Neural progenitor cell (in vitro differentiated cells): ENCODE measurements around the gene CACNA1C. TPM values are rescaled to one million over a fixed set of nuclear protein-coding genes. Genes with fewer than 3 reads are reported as not detected.

Source experiments
- DNase-seq: peaks from one replicate; pipeline ENCODE4 v3.0.0-alpha.2; 2016; ENCODE audit warnings: low spot score
- H2AFZ ChIP-seq: fragments of 200-600 bp; sonication (generic); replicated peaks from 2 replicates; pipeline ENCODE4 v1.6.1; 2016; ENCODE audit warnings: antibody characterized with exemption
- H3F3A ChIP-seq: fragments of 200-600 bp; sonication (generic); 2 replicates; pipeline ENCODE4 v1.6.1; 2016; ENCODE audit warnings: antibody characterized with exemption, low read depth
- H3K27ac ChIP-seq: fragments of 200-600 bp; sonication (generic); 2 replicates; pipeline ENCODE4 v1.5.1; 2016; ENCODE audit warnings: mild to moderate bottlenecking
- H3K27me3 ChIP-seq: fragments of 200-600 bp; sonication (generic); 2 replicates; pipeline ENCODE4 v1.6.1; 2016; ENCODE audit warnings: mild to moderate bottlenecking, moderate library complexity
- H3K36me3 ChIP-seq: fragments of 200-600 bp; sonication (generic); 2 replicates; pipeline ENCODE4 v1.5.1; 2016
- H3K4me1 ChIP-seq: fragments of 200-600 bp; sonication (generic); 2 replicates; pipeline ENCODE4 v1.6.1; 2016; ENCODE audit warnings: mixed run types
- H3K4me2 ChIP-seq: fragments of 200-600 bp; sonication (generic); 2 replicates; pipeline ENCODE4 v1.6.1; 2016
- H3K4me3 ChIP-seq: fragments of 200-600 bp; sonication (generic); 2 replicates; pipeline ENCODE4 v1.5.1; 2016
- H3K79me2 ChIP-seq: fragments of 200-600 bp; sonication (generic); 2 replicates; pipeline ENCODE4 v1.6.1; 2016; ENCODE audit warnings: low read depth
- H3K9ac ChIP-seq: fragments of 200-600 bp; sonication (generic); 2 replicates; pipeline ENCODE4 v1.6.1; 2016
- H3K9me3 ChIP-seq: fragments of 200-600 bp; sonication (generic); 2 replicates; pipeline ENCODE4 v1.5.1; 2016; ENCODE audit warnings: low read depth
- H4K20me1 ChIP-seq: fragments of 200-600 bp; sonication (generic); 2 replicates; pipeline ENCODE4 v1.6.1; 2016; ENCODE audit warnings: low read depth
- H3K27ac Mint-ChIP-seq: 3 replicates; pipeline ENCODE4 v1.8.0; 2021; ENCODE audit warnings: mixed read lengths
- H3K27me3 Mint-ChIP-seq: 2 replicates; pipeline ENCODE4 v1.8.0; 2022; ENCODE audit warnings: low read depth, mild to moderate bottlenecking, inconsistent platforms, moderate library complexity, mixed read lengths; ENCODE audit not compliant: insufficient read depth
- H3K36me3 Mint-ChIP-seq: 3 replicates; pipeline ENCODE4 v1.8.0; 2021; ENCODE audit warnings: mixed read lengths
- H3K4me1 Mint-ChIP-seq: 3 replicates; pipeline ENCODE4 v1.8.0; 2021; ENCODE audit warnings: mixed read lengths
- H3K4me3 Mint-ChIP-seq: 3 replicates; pipeline ENCODE4 v1.8.0; 2021; ENCODE audit warnings: mild to moderate bottlenecking, moderate library complexity, mixed read lengths
- H3K9me3 Mint-ChIP-seq: 3 replicates; pipeline ENCODE4 v1.8.0; 2020; ENCODE audit warnings: mixed read lengths
- CTCF ChIP-seq: fragments of 200-600 bp; sonication (generic); IDR thresholded peaks from 2 replicates; pipeline ENCODE4 v1.5.1; 2017; ENCODE audit warnings: antibody characterized with exemption, mild to moderate bottlenecking
- EZH2 ChIP-seq: fragments of 200-600 bp; sonication (generic); IDR thresholded peaks from 2 replicates; pipeline ENCODE4 v1.6.1; 2017; ENCODE audit warnings: antibody characterized with exemption, mild to moderate bottlenecking, moderate library complexity
- EZH2phosphoT487 ChIP-seq: fragments of 200-600 bp; sonication (generic); IDR thresholded peaks from 2 replicates; pipeline ENCODE4 v1.6.1; 2017; ENCODE audit warnings: antibody characterized with exemption
- total RNA-seq: library from RNA; depleted of rRNA; stranded (reverse); fragments of >200 nt; gene quantifications from 2 replicates; pipeline ENCODE4 v1.2.3, GENCODE V29; 2015; ENCODE audit warnings: low replicate concordance

The CACNA1C gene
- total RNA-seq, 1 donor from 2014 or later: 2.7 TPM

GRCh38 chr12:2080604-2081003 lies 27.8 kb downstream of the CACNA1C start:
- no peak overlapping the region for H2AFZ ChIP-seq
- H3K4me3 Mint-ChIP-seq: no peak overlapping the region

GRCh38 chr12:2082321-2082720 lies 29.5 kb downstream of the CACNA1C start:
- no peaks in the 10 kb centered on the region for H4K20me1 ChIP-seq
- H3K36me3 ChIP-seq: no peaks in the 10 kb centered on the region
- no peak overlapping the region for H3K4me2 ChIP-seq
- Mint-ChIP-seq H3K4me3 (no peak overlapping the region), H3K9me3 (peaks cover 13% of the 10 kb centered on the region), H3K36me3 (no peaks in the 10 kb centered on the region), H3K4me1 (peaks cover 5% of the 10 kb centered on the region), H3K27ac (no peak overlapping the region), H3K27me3 (peaks cover 2% of the 10 kb centered on the region)
- no peak overlapping the region for H3K4me3 ChIP-seq
- H3K27me3 ChIP-seq: no peaks in the 10 kb centered on the region
- H3K79me2 ChIP-seq: no peaks in the 10 kb centered on the region
- no peak for TF ChIP-seq EZH2phosphoT487
- no peak for TF ChIP-seq EZH2
- no peak for TF ChIP-seq CTCF
- no peaks in the 10 kb centered on the region for H3F3A ChIP-seq
- H3K9ac ChIP-seq: no peak overlapping the region
- no peak overlapping the region for H2AFZ ChIP-seq
- no peaks in the 10 kb centered on the region for H3K4me1 ChIP-seq
- H3K27ac ChIP-seq: no peak overlapping the region
- H3K9me3 ChIP-seq: no peaks in the 10 kb centered on the region
- DNase-seq: no peak

More at GRCh38 chr12:2080604-2081003, 27.8 kb downstream of the CACNA1C start:
- Mint-ChIP-seq H3K27me3 (peaks cover 2% of the 10 kb centered on the region), H3K36me3 (no peaks in the 10 kb centered on the region), H3K27ac (no peak overlapping the region), H3K9me3 (peaks cover 13% of the 10 kb centered on the region), H3K4me1 (peaks cover 5% of the 10 kb centered on the region)
- Histone ChIP-seq H3K79me2 (no peaks in the 10 kb centered on the region), H3K27me3 (no peaks in the 10 kb centered on the region), H3K4me3 (no peak overlapping the region), H3F3A (no peaks in the 10 kb centered on the region), H3K9ac (no peak overlapping the region), H3K4me1 (no peaks in the 10 kb centered on the region), H3K9me3 (no peaks in the 10 kb centered on the region), H3K27ac (no peak overlapping the region), H4K20me1 (no peaks in the 10 kb centered on the region), H3K4me2 (no peak overlapping the region), H3K36me3 (no peaks in the 10 kb centered on the region)
- TF ChIP-seq EZH2: no peak
- no peak for TF ChIP-seq CTCF
- no peak for TF ChIP-seq EZH2phosphoT487
- no peak for DNase-seq

GRCh38 chr12:2083008-2083407 lies 30.2 kb downstream of the CACNA1C start:
- Histone ChIP-seq H3K4me1 (no peaks in the 10 kb centered on the region), H4K20me1 (no peaks in the 10 kb centered on the region), H3K9me3 (no peaks in the 10 kb centered on the region), H3K79me2 (no peaks in the 10 kb centered on the region), H3K27ac (no peak overlapping the region), H3F3A (no peaks in the 10 kb centered on the region), H3K27me3 (no peaks in the 10 kb centered on the region), H3K36me3 (no peaks in the 10 kb centered on the region), H2AFZ (no peak overlapping the region), H3K9ac (no peak overlapping the region), H3K4me3 (no peak overlapping the region), H3K4me2 (no peak overlapping the region)
- Mint-ChIP-seq H3K9me3 (peaks cover 10% of the 10 kb centered on the region), H3K4me3 (no peak overlapping the region), H3K27me3 (peaks cover 1% of the 10 kb centered on the region), H3K36me3 (no peaks in the 10 kb centered on the region), H3K27ac (no peak overlapping the region), H3K4me1 (peaks cover 5% of the 10 kb centered on the region)
- TF ChIP-seq EZH2phosphoT487 (no peak), CTCF (no peak), EZH2 (no peak)
- no peak for DNase-seq
